Tibial artery (tissue), 4 donors: Measurements from ENCODE around the gene EPB41L4B.

Experiments used
- DNase-seq, 2 donors: peaks; one replicate each; pipeline ENCODE4 v3.0.0-alpha.2; 2019
- H3K27ac ChIP-seq, 2 donors: fragments of 200-600 bp; sonication (generic) in 1 of 2; 1 replicate in 1 of 2; 2 replicates in 1 of 2; pipeline ENCODE4 v1.5.1; 2018 to 2019; ENCODE audit warnings: mild to moderate bottlenecking in 1 of 2
- H3K27me3 ChIP-seq, 2 donors: fragments of 200-600 bp; sonication (generic) in 1 of 2; one replicate each; pipeline versions ENCODE4 v1.5.1 to v1.6.0; 2016 to 2019
- H3K36me3 ChIP-seq, 3 donors: fragments of 200-600 bp; sonication (generic) in 2 of 3; one replicate each; pipeline ENCODE4 v1.5.1; 2016 to 2019; ENCODE audit warnings: mild to moderate bottlenecking in 2 of 3
- H3K4me1 ChIP-seq, 4 donors: fragments of 200-600 bp; sonication (generic) in 2 of 4; 1 replicate in 3 of 4; 2 replicates in 1 of 4; pipeline ENCODE4 v1.5.1; 2016 to 2019
- H3K4me3 ChIP-seq, 2 donors: fragments of 200-600 bp; sonication (generic) in 1 of 2; 1 replicate in 1 of 2; 2 replicates in 1 of 2; pipeline ENCODE4 v1.5.1; 2018 to 2019; ENCODE audit warnings: mild to moderate bottlenecking in 2 of 2
- H3K9me3 ChIP-seq, 3 donors: fragments of 200-600 bp; sonication (generic) in 1 of 3; one replicate each; pipeline ENCODE4 v1.5.1; 2016 to 2019
- intact Hi-C: fragments of 100-400 bp; cut with DNase I; formaldehyde crosslinking; loops from one replicate; pipeline ENCODE4 v1.15.0; 2023; ENCODE audit warnings: low total_unique reads
- TF ChIP-seq, protein P1 (sequence below), 2 experiments: fragments of 200-600 bp in 1 of 2; fragments of 450-650 bp in 1 of 2; IDR thresholded peaks; one replicate each; pipeline ENCODE4 v1.5.1; 2017 to 2019; ENCODE audit warnings: antibody characterized with exemption in 2 of 2, mild to moderate bottlenecking in 1 of 2, moderate library complexity in 1 of 2

Gene EPB41L4B

DNA sequence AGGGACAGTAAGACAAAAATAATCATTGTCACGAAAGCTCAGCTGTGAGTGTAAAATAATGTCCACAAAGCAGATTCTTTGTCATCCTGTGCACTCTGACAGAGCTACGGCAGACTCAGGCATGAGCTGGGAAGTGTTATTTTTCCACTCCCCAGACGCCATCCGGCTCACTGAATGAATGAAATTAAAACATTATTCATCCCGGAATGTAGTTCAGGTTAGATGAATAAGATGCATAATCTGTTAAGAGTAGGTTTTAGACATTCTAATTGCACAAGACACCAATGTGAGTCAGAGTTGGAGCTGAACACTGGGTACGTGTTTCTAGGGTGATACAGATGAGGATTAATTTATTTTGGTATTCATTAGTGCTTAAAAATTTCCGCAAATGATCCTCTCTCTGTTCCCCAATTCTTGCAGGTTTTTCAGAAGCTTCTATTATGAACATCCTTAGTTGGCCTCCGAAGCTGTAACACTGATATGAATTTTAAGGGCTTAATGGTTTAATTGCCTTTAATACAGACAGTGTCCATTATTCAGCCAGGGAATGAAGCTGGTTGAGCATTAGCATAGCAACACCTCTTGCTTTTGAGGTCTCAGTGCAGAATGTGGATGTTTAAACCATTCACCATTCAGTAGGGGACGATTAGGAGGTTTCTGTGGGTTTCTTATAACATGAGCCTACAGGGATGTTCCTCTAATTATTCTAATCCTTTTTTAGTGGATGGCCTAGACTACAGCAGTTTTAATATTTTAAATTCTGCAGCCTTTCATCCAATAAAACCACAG lies 88.2 kb downstream of the EPB41L4B start:
- H3K27ac ChIP-seq: no peak overlapping the region
- TF ChIP-seq, protein P1, sequence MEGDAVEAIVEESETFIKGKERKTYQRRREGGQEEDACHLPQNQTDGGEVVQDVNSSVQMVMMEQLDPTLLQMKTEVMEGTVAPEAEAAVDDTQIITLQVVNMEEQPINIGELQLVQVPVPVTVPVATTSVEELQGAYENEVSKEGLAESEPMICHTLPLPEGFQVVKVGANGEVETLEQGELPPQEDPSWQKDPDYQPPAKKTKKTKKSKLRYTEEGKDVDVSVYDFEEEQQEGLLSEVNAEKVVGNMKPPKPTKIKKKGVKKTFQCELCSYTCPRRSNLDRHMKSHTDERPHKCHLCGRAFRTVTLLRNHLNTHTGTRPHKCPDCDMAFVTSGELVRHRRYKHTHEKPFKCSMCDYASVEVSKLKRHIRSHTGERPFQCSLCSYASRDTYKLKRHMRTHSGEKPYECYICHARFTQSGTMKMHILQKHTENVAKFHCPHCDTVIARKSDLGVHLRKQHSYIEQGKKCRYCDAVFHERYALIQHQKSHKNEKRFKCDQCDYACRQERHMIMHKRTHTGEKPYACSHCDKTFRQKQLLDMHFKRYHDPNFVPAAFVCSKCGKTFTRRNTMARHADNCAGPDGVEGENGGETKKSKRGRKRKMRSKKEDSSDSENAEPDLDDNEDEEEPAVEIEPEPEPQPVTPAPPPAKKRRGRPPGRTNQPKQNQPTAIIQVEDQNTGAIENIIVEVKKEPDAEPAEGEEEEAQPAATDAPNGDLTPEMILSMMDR (IDR thresholded peaks at IDR 0.05): no peak

GRCh38 chr9:109231593-109231992 lies 89.3 kb downstream of the EPB41L4B start:
- Histone ChIP-seq H3K36me3 (no peaks in the 10 kb centered on the region), H3K27ac (no peak overlapping the region), H3K27me3 (peaks cover 0 to 13% of the 10 kb centered on the region in 2 donors), H3K4me1 (no peaks in the 10 kb centered on the region), H3K9me3 (no peaks in the 10 kb centered on the region), H3K4me3 (no peak overlapping the region)
- intact Hi-C loops: no loop called here
- no peak for DNase-seq
- TF ChIP-seq, protein P1 (IDR thresholded peaks at IDR 0.05): no peak

More for the DNA sequence above, 88.2 kb downstream of the EPB41L4B start:
- intact Hi-C loops: no loop called here
- Histone ChIP-seq H3K36me3 (no peaks in the 10 kb centered on the region), H3K4me3 (no peak overlapping the region), H3K27me3 (peaks cover 0 to 15% of the 10 kb centered on the region in 2 donors), H3K9me3 (no peaks in the 10 kb centered on the region), H3K4me1 (no peaks in the 10 kb centered on the region)
- no peak for DNase-seq

GRCh38 chr9:109230277-109230676 lies 90.6 kb downstream of the EPB41L4B start:
- Histone ChIP-seq H3K27me3 (peaks cover 0 to 13% of the 10 kb centered on the region in 2 donors), H3K4me3 (no peak overlapping the region), H3K4me1 (no peaks in the 10 kb centered on the region), H3K9me3 (no peaks in the 10 kb centered on the region), H3K36me3 (no peaks in the 10 kb centered on the region), H3K27ac (no peak overlapping the region)
- TF ChIP-seq, protein P1 (IDR thresholded peaks at IDR 0.05): no peak
- intact Hi-C loops: no loop called here
- DNase-seq: no peak

- peaks cover 0 to 13% of the 10 kb centered on the region in 2 donors for H3K27me3 ChIP-seq
- no peaks in the 10 kb centered on the region for H3K36me3 ChIP-seq
- intact Hi-C loops: no loop called here
- TF ChIP-seq, protein P1 (IDR thresholded peaks at IDR 0.05): no peak
- no peak for DNase-seq
- no peaks in the 10 kb centered on the region for H3K4me1 ChIP-seq
- no peak overlapping the region for H3K27ac ChIP-seq
- no peak overlapping the region for H3K4me3 ChIP-seq
- H3K9me3 ChIP-seq: no peaks in the 10 kb centered on the region
Observed at GRCh38 chr9:109229682-109230081, 91.2 kb downstream of the EPB41L4B start.

DNA sequence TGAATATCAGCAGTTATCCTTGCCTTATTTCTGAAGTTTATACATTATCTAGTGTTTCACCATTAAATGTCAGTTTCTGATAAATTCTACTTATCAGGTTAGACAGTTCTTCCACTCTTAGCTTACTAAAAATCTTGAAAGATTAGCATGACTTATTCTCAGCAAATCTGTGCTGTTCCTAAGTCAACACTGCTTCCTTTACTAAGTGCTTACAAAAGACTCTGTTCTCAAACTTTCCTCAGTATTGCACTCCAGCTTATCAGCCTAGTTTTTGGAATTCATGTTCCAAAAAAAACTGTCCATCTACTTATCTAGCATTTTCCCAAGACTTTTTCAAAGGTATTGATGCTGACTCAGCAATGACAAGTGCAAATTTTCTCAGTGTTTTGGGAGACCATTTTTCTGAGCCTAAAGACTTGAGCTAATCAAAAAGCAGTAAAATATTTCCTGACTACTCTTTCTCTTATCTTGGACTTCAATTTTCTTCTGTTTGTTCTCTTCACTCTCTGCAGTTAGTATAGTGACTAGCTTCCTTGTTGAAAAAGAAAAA lies 92.7 kb downstream of the EPB41L4B start:
- intact Hi-C loops: no loop called here
- Histone ChIP-seq H3K27ac (no peak overlapping the region), H3K27me3 (peaks cover 0 to 8% of the 10 kb centered on the region in 2 donors), H3K4me1 (no peaks in the 10 kb centered on the region), H3K36me3 (no peaks in the 10 kb centered on the region), H3K4me3 (no peak overlapping the region), H3K9me3 (no peaks in the 10 kb centered on the region)
- no peak for DNase-seq
- TF ChIP-seq, protein P1 (IDR thresholded peaks at IDR 0.05): no peak
